GM15510 (cell line): ENCODE data around the gene NDUFA8.

ENCODE experiments used
- POLR2A ChIP-seq: IDR thresholded peaks from 3 replicates; pipeline ENCODE4 v1.6.1; 2011; ENCODE audit warnings: borderline replicate concordance; ENCODE audit not compliant: insufficient read length; ENCODE audit errors: extremely low read depth

Gene NDUFA8

GRCh38 chr9:122124048-122124447 lies 35.5 kb downstream of the NDUFA8 start:
- TF ChIP-seq POLR2A = no peak

GRCh38 chr9:122122903-122123632 lies 36.5 kb downstream of the NDUFA8 start:
- TF ChIP-seq POLR2A = no peak

- TF ChIP-seq POLR2A = no peak
These were observed 37.1 kb downstream of the NDUFA8 start for GRCh38 chr9:122122468-122122867.

- no peak for TF ChIP-seq POLR2A
These were observed 37.6 kb downstream of the NDUFA8 start for GRCh38 chr9:122121931-122122330.

- no peak for TF ChIP-seq POLR2A
These were observed 38.2 kb downstream of the NDUFA8 start for GRCh38 chr9:122121391-122121790.

- no peak for TF ChIP-seq POLR2A
These were observed 39.1 kb downstream of the NDUFA8 start for GRCh38 chr9:122120316-122121071.

- no peak for TF ChIP-seq POLR2A
These were observed 39.9 kb downstream of the NDUFA8 start for GRCh38 chr9:122119721-122120120.

- no peak for TF ChIP-seq POLR2A
These were observed 40.4 kb downstream of the NDUFA8 start for GRCh38 chr9:122119166-122119521.

- TF ChIP-seq POLR2A = no peak
These were observed 41.0 kb downstream of the NDUFA8 start for GRCh38 chr9:122118343-122119165.

- TF ChIP-seq POLR2A = no peak
These were observed 43.0 kb downstream of the NDUFA8 start for GRCh38 chr9:122116448-122117173.

GRCh38 chr9:122116040-122116439 lies 43.5 kb downstream of the NDUFA8 start:
- TF ChIP-seq POLR2A = no peak

- TF ChIP-seq POLR2A = no peak
These were observed 44.2 kb downstream of the NDUFA8 start for GRCh38 chr9:122115176-122116035.

- no peak for TF ChIP-seq POLR2A
These were observed 46.0 kb downstream of the NDUFA8 start for GRCh38 chr9:122113574-122113973.

- TF ChIP-seq POLR2A = no peak
These were observed 47.3 kb downstream of the NDUFA8 start for GRCh38 chr9:122112238-122112637.

GRCh38 chr9:122111413-122112085 lies 48.0 kb downstream of the NDUFA8 start:
- TF ChIP-seq POLR2A = no peak
